Measurements from ENCODE around the gene UFSP2.
"Not testable (repeated sequence)": the region's sequence is repeated elsewhere in the genome, so short reads cannot be mapped to it uniquely, and the experiment has no call there.

Gene UFSP2

DNA sequence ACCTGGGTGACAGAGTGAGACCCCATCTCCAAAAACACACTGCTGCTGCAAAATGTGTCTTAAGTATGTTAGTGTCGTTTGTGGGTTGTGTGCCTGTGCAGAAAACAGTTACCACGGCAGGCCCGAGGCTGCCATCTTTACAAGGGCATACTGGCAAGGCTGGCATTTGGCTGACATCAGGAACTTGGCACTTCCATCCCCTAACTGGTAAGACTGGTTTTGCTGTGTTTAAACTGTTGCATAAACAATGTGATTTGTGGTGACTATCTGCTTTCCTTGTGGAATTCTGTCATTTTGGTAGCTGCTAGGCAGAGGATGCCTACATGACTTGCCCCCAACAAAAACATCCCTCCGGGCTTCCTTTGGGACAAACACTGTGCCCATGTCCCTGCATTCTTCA lies 42.3 kb downstream of the UFSP2 start:
- DNase-seq (ENCODE audit: low read depth): no peak

DNA sequence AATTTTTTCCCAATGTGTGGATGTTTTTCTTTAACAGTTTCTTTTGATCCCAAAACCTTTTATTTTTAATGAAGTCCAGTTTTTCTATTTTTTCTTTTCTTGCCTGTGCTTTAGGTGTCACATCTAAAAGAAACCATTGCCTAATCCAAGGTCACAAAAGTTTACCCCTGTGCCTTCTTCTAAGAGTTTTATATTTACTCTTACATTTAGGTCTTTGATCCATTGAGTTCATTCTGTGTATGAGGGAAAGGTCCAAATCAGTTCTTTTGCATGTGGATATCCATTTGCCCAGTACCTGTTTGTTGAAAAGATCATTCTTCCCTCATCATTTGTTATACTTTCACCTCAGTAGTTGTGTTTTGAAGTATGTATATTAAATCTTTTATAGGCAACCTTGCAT lies 43.0 kb downstream of the UFSP2 start:
- DNase-seq (ENCODE audit: low read depth): no peak

DNA sequence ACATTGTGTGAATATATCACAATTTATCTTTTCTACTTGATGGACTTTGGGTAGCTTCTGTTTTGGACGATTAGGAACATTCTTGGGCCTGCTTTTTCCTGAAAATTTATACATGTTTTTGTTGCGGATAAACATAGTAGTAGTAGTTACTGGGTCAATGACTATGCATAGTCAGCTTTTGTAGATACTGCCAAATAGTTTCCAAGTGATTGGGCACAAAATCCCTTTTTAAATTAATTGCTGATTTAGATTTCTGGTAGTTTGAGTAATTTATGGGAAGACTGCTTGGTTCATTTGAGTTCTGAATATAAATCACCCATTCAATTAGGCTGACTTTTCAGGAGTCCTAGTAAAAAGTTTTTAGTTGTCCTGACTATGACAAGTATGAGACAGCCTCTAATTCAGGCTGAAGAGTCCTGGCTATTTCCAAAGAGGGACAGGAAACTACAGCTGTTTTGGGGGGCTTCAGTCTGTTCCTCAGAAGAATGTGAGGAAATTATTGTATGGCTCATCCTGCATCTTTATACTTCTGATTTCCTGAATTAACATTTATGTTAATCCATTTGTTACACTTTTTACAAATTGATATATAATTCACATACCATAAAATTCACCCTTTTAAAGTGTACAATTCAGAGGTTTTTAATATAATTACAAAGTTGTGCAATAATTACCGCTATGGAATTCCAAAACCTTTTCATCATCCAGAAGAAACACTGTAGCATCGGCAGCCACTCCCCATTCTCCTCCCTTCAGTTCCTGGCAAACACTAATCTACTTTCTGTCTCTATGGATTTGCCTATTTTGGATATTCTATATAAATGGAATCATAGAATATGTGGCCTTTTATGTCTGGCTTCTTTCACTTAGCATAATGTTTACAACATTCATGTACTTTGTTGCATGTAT lies 44.2 kb downstream of the UFSP2 start:
- DNase-seq (ENCODE audit: low read depth): no peak

DNA sequence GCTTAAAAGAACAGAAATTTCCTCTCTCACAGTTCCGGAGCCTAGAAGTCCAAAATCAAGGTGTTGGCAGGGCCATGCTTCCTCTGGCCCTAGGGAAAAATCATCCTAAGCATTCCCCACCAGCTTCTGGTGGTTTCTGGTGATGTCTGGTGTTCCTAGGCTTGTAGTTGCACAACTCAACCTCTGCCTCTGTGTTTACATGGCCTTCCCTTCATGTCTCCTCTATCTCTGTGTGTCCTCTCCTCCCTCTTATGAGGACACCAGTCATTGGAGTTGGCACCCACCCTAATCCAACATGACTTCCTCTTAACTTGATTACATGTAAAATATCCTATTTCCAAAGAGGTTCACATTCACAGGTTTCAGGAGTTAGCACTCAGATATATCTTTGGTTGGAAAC lies 45.4 kb downstream of the UFSP2 start:
- no peak for DNase-seq (ENCODE audit: low read depth)

DNA sequence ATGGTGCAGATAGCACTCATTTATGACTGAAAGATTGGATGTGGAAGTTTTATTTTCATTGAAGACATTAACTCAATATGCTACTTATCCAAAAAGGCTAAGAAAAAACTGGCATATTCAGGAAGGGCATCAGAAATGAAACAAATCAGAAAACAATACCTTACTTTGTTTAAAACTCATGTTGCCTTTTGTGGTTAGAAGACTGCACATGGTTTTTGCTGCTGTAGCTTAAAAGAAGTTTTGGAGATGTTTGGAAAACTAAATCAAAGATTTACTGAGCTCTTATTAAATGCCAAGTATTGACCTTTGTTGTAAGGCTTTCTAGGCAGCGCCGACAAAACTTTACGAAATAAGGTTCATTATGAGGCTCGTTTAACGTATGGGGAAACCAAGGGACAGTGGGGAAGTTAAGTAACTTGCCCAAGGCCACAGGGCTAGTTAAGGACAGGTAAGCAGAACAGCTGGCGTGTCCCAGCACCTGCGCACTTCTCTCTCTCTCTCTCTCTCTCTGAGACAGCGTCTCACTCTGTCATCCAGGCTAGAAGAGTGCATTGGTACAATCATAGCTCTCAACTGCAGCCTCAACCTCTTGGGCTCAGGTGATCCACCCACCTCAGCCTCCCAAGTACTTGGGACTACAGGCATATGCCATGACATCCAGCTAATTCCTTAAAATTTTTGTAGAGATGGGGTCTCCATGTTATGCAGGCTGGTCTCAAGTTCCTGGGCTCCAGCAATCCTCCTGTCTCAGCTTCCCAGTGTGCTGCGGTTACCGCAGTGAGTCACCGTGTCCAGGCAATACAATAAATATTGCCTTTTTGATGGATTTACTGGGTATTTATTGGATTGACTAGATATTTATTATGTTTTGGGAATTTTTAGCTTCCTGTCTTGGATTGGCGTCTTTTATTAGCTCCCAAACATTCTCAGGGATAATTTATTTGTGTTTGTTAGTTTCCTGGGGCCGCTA lies 46.2 kb downstream of the UFSP2 start:
- no peak for DNase-seq (ENCODE audit: low read depth)

DNA sequence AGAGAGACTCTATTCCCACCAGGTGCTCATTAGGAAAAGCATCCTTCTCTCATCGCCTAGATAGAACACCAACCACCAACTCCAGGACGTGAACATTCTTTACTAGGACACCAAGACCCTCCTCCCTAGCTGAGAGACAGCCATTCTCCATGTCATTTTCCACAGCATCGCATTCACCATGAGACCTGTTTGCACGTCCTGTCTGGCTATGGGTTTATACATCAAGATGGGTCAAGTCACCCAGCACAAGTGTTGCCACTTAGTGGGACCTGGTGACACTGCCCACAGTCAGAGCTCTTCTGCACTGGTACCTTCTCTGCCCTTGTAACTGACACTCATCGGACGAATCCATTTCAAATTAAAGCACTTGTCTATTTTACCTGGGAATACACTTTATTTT lies 47.5 kb downstream of the UFSP2 start:
- DNase-seq (ENCODE audit: low read depth): no peak

DNA sequence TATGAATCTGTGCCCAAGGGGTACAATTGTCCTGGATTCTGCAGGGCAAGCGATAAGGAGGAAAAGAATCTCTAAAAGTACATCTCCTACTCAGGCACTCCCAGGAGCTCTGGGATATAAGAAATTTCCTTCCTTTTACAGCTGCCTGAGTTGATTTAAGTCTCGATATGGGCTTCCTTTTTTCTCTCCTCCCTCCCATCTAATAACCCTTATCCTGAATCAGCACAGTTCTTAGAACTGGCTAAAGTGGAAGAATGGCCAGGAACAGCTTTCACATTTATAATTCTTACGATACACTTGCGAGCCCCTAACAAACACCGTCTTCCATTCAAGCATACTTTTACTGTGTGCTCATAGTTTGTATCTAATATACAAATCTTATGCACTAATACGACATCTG lies 51.2 kb downstream of the UFSP2 start:
- no peak for DNase-seq (ENCODE audit: low read depth)

DNA sequence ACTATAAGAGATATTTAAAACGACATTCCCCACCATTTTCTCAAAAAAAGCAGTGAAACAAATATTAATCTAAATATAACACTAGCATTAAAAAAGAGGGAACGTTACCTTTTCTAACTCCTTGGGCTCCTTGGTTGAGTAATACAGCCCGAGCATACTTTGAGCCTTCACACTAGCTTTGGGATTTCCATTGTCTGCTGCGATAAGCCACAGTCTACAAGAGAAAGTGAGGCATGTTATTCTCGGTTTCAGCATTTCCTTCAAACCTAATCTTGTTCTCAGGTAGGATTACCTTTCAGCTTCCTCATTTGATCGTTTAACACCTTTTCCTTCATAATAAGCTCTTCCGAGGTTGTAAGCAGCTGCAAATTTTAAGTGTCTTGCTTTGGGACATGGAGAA lies 51.7 kb downstream of the UFSP2 start:
- DNase-seq (ENCODE audit: low read depth): no peak

DNA sequence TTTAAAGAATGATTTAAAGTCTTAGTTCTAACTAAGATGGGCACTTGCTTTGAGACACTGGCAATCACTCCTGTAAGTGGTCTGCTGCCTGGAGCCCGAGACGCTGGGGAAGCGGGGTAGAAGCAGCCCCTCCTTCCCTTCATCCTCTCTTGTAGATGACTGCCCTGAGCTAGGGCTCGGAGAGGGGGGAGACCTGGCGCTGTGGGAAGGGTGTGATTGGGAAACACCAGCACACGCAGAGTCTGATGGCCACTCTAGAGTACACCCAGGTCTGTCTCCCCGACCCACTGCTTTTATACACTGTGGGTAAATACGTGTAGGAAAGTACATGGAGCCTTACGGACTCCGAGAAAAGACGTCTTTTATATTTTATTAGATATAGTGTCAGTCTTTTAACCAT lies 54.1 kb downstream of the UFSP2 start:
- DNase-seq (ENCODE audit: low read depth): no peak

DNA sequence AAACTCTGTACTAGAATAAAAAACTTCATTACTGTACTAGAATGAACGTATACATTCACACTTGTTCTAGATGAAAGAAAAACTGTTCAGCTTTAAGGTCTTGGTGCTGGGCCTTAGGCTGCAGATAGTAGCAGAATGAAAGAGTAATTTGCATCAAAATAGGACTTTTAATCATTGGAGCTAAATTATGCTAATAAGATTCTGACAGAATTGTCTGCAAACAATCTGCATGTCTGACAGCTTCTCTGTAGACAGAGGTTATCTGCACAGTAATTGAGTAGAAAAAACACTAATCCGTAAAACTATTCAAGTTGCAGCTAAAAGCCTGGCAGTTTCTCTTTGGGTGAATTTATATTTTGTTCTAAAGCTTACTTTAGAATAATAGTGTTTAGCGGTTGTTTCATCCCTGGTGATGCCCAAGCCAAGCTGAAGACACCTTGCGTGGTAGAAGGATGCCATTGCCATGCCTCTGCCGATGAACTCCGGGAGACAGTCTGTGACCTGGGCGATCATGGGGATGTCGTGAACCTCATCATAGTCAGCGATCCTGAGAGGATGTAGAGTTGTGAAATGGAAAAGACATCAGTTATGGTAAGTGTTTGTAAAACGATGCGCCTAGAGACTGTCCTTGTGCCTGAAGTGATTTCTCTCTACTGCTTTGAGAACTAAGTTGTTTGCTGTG lies 55.4 kb downstream of the UFSP2 start:
- DNase-seq (ENCODE audit: low read depth): no peak

DNA sequence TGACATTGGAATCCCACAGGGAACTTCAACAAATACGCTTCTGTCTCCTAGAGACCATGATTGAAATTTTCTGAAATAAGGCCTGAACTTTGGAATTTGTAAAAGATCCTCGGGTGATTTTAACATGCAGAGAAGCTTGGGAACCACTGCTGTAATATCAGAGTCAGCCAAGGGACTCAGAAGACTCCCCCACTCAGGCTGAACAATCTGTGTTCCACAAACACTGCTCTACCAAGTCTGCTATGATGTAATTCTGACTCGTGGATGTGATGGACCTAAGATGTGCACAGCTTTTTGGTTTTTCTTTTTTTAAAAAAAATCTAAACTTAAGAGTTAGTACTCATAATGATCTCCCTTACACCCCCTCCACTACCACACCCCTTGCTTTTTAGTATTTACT lies 56.0 kb downstream of the UFSP2 start:
- no peak for DNase-seq (ENCODE audit: low read depth)

DNA sequence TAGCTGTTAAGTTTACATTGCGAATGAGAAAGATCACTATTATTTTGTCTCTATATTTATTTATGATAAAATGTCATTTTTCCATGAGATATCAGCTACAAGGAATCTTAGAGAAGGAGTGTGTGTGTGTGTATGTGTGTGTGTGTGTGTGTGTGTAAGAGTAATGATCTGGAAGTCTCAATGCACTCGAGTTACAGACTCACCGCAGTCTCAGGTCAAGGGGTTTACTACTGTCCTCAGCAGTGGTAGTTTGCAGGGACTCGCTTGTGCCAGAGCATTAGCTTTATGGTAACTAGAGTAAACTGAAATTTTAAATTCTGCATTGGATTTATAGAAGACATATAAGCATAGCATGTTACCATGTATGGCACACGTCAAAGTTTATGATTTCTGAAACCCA lies 60.9 kb downstream of the UFSP2 start:
- DNase-seq (ENCODE audit: low read depth): no peak

DNA sequence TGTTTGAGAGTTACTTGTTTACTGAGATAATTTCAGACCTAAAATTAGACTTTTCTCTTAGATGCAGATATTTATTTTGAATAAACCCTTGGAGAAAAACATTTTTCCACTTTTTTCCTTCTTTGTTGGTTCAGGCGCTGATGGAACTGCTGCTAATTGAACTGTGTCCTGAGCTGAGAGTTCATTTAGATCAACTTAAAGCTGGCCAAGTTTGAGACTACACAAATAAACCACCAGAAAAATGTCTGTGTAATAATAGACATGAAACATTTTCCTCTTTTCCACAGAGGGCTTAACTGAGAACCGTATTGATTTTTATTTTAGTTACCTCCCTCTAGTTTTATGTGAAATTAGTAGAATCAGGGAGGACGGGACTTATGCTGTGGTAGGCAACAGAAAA lies 62.5 kb downstream of the UFSP2 start:
- DNase-seq (ENCODE audit: low read depth): no peak

DNA sequence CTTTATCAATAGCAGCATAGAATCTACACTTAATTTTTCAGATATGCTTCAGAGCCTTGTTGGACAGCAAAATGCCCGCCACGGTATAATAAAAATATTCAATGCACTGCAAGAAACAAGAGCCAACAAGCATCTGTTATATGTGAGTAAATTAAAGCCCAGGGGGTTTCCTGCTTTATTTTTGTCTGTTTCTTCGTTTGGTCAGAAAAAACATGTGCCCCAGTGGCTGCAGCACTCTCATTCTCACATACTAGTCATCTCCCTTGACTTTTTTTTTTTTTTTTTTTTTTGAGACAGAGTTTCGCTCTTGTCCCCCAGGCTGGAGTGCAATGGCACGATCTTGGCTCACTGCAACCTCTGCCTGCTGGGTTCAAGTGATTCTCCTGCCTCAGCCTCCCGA lies 63.2 kb downstream of the UFSP2 start:
- DNase-seq (ENCODE audit: low read depth): not testable (repeated sequence)

DNA sequence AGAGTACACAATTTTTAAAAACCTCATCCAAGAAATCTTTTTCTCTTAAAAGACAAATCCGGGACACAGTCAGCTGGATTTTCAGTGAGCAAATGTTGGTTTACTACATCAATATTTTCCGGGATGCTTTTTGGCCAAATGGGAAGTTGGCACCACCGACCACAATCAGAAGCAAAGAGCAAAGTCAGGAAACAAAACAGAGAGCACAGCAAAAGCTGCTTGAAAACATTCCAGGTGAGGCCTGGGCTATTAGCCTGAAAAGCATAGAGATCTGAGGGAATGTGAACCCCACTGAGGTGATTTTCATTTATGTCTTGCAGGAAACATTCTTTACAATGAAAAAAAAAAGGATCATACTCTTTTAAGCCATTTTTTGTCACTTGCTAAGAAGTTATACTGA lies 63.9 kb downstream of the UFSP2 start:
- no peak for DNase-seq (ENCODE audit: low read depth)

DNA sequence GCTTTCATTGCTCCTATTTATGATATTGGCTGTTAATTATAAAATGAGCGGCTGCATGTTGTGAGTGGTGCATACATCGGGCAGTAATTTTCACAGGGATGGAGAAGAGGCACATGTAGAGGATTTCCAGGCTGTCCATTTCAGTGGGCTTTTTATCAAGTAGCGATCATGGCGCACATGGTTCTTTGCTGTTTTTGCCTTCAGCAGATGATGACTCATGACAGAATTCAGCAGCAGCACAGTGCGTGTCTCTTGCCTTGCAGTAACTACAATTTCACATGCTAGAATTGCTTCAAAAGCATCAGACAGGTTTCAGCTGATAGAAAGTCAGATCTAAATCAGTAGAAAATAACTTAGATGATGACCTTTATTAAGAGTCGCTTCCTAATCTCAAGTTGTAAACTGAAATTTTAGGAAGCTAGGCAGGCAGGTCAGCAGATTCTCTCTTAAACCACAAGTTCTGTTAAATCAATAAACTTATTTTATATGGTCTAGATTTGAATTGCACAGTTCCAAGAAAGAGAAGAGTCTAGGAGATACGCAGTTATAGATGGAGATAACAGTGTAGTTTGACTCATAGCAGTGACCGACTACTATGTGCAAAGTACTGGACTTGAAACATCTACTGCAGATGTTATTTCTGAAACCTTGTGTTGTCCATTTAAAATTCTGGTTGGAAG lies 65.9 kb downstream of the UFSP2 start:
- no peak for DNase-seq (ENCODE audit: low read depth)

DNA sequence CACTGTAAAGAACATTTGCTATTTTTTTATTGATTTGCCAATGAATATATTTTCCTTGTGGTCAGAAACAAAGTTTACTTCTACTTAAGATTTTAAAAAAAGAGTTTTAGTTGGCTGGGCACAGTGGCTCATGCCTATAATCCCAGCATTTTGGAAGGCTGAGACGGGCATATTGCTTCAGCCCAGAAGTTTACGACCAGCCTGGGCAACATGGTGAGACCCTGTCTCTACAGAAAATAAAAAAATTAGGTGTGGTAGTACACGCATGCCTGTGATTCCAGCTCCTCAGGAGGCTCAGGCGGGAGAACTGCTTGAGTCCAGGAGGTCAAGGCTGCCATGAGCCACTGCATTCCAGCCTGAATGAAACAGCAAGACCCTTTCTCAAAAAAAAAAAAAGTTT lies 66.8 kb downstream of the UFSP2 start:
- no peak for DNase-seq (ENCODE audit: low read depth)

DNA sequence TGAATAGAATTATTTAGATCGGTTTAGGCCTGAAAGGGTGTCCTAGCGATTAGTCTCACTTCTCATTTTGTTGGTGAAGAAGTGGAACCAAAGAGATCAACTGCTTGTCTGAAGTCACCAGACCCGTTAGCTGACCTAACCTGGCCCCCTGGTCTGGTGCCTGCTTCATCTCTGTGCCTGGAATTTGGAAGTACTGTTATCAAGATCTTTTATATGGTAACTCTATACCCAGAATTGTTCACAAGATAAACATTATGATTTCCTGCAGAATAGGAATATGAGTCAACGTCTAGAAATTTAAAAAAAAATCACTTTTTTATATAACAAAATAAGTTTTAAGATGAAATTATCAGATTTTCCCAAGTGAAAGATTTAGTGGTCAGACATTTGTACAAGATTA lies 67.2 kb downstream of the UFSP2 start:
- no peak for DNase-seq (ENCODE audit: low read depth)

DNA sequence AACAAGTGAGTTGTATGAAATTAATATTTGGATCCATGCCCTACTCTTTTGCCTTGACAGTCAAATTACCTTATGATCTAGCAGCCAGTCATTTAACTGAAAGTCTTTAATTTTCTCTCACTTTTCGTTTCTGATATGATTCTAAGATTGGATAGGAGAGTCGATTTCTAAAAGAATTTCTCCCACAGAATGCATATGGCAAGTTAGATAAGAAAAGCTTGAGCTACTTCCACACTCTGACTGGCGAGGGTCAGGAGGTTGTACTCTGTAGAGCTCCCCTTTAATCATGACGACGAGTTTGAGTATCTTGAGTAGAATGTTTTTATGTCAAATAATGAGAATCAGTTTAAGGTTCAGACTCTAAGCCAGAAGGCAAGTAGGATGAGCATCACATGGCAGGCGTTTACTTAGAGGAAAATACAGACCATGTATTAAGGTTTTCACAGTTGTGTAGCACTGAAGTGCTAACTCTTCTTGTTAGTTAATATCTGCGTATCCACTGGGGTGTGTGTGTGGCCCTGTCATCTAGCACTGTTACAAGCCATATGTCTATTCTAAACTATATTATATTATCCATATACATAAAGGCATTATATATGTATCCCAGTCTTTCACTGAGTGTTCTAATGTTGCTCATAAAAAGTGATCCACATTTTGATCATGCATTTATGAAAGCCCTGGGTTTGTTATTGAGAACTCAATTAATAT lies 67.9 kb downstream of the UFSP2 start:
- DNase-seq (ENCODE audit: low read depth): no peak

DNA sequence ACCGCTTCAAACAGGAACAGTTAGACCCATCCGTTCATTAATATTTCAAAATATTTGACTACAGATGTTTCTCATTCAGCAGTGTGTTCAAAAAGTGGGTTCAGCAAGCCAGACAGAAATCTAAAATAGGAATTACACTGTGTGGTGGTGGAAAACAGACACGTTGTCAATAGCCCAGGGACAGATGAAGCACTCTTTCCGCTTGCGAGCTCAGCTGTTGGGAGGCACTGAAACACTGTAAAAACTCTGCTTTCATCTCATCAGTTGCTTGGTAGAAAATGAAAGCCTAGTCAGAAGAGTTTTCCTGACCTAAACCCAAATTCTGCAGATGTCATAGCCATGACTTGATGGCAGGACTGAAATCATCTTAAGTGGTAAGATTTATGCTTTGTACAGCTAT lies 68.6 kb downstream of the UFSP2 start:
- DNase-seq (ENCODE audit: low read depth): no peak

DNA sequence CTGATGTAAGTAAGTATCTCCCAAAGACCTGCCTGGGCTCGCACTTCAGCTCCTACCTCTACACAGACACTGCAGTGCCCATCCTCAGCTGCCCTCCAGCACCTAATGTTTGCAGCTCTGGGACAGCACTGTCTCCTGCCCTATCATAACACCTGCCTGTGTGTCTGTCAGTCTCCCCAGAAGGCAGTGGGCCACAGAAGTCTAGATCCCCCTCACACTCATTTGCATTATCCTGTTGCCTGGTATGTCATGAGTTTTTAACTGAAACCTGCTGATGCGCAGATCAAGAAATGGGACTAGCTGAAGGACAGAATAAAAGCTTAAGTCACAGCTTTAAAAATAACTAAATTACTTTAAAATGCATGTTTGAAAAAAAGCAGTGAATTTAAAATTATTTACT lies 73.0 kb downstream of the UFSP2 start:
- DNase-seq (ENCODE audit: low read depth): no peak
